ENCODE data around the gene SNCA.

Gene SNCA

GRCh38 chr4:89821612-89822011, 15.3 kb downstream of the SNCA start:
- H3K4me1 ChIP-seq (ENCODE audit: control insufficient read depth in 5 of 5, insufficient read depth in 5 of 5, low read length in 5 of 5) = peaks cover 0 to 4% (median 0%) of the 10 kb centered on the region in 5 donors
- H3K4me3 ChIP-seq (ENCODE audit: low read depth in 1 of 5, low read length in 5 of 5) = no peak overlapping the region
- no peak overlapping the region for H3K9ac ChIP-seq (ENCODE audit: low read length in 5 of 5)
- H3K36me3 ChIP-seq (ENCODE audit: control insufficient read depth in 5 of 5, insufficient read depth in 5 of 5, low read length in 5 of 5) = no peaks in the 10 kb centered on the region
- H3K27ac ChIP-seq (ENCODE audit: low read depth, low read length) = no peak overlapping the region
- no peaks in the 10 kb centered on the region for H3K27me3 ChIP-seq (ENCODE audit: control insufficient read depth in 5 of 5, insufficient read depth in 4 of 5, low read length in 5 of 5)
- H3K9me3 ChIP-seq (ENCODE audit: control insufficient read depth in 5 of 5, low read length in 5 of 5) = no peaks in the 10 kb centered on the region

- peaks cover 0 to 4% (median 0%) of the 10 kb centered on the region in 5 donors for H3K4me1 ChIP-seq (ENCODE audit: control insufficient read depth in 5 of 5, insufficient read depth in 5 of 5, low read length in 5 of 5)
- no peak overlapping the region for H3K27ac ChIP-seq (ENCODE audit: low read depth, low read length)
- no peaks in the 10 kb centered on the region for H3K9me3 ChIP-seq (ENCODE audit: control insufficient read depth in 5 of 5, low read length in 5 of 5)
- no peaks in the 10 kb centered on the region for H3K27me3 ChIP-seq (ENCODE audit: control insufficient read depth in 5 of 5, insufficient read depth in 4 of 5, low read length in 5 of 5)
- H3K36me3 ChIP-seq (ENCODE audit: control insufficient read depth in 5 of 5, insufficient read depth in 5 of 5, low read length in 5 of 5) = no peaks in the 10 kb centered on the region
- no peak overlapping the region for H3K4me3 ChIP-seq (ENCODE audit: low read depth in 1 of 5, low read length in 5 of 5)
- no peak overlapping the region for H3K9ac ChIP-seq (ENCODE audit: low read length in 5 of 5)
Observed at GRCh38 chr4:89820010-89820409, 17.0 kb downstream of the SNCA start.

DNA sequence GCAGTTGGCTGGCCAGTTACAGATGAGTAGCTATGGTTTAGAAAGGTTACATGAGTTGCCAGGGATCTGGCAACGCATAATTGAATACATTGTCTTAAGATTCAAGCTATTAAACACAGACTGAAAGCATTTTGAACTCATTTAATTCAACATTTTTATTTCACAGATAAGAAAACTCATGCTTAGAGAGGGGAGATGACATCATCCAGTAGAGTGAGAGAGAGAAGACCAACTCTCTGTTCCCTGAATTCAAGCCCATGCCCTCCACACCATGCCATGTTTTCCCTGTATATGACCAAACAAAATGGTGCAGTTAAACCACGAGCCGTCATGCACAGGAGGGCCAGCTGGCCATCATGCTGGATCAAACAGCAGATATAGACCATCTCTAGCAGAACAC, 22.6 kb downstream of the SNCA start:
- Histone ChIP-seq H3K4me3 (ENCODE audit: low read depth in 1 of 5, low read length in 5 of 5) (no peak overlapping the region), H3K36me3 (ENCODE audit: control insufficient read depth in 5 of 5, insufficient read depth in 5 of 5, low read length in 5 of 5) (no peaks in the 10 kb centered on the region), H3K4me1 (ENCODE audit: control insufficient read depth in 5 of 5, insufficient read depth in 5 of 5, low read length in 5 of 5) (no peaks in the 10 kb centered on the region), H3K27me3 (ENCODE audit: control insufficient read depth in 5 of 5, insufficient read depth in 4 of 5, low read length in 5 of 5) (no peaks in the 10 kb centered on the region), H3K9me3 (ENCODE audit: control insufficient read depth in 5 of 5, low read length in 5 of 5) (no peaks in the 10 kb centered on the region), H3K9ac (ENCODE audit: low read length in 5 of 5) (no peak overlapping the region), H3K27ac (ENCODE audit: low read depth, low read length) (no peak overlapping the region)

GRCh38 chr4:89813197-89813596, 23.8 kb downstream of the SNCA start:
- Histone ChIP-seq H3K4me3 (ENCODE audit: low read depth in 1 of 5, low read length in 5 of 5) (no peak overlapping the region), H3K27ac (ENCODE audit: low read depth, low read length) (no peak overlapping the region), H3K9me3 (ENCODE audit: control insufficient read depth in 5 of 5, low read length in 5 of 5) (no peaks in the 10 kb centered on the region), H3K4me1 (ENCODE audit: control insufficient read depth in 5 of 5, insufficient read depth in 5 of 5, low read length in 5 of 5) (no peaks in the 10 kb centered on the region), H3K27me3 (ENCODE audit: control insufficient read depth in 5 of 5, insufficient read depth in 4 of 5, low read length in 5 of 5) (no peaks in the 10 kb centered on the region), H3K36me3 (ENCODE audit: control insufficient read depth in 5 of 5, insufficient read depth in 5 of 5, low read length in 5 of 5) (no peaks in the 10 kb centered on the region), H3K9ac (ENCODE audit: low read length in 5 of 5) (no peak overlapping the region)

- H3K9ac ChIP-seq (ENCODE audit: low read length in 5 of 5) = no peak overlapping the region
- no peaks in the 10 kb centered on the region for H3K4me1 ChIP-seq (ENCODE audit: control insufficient read depth in 5 of 5, insufficient read depth in 5 of 5, low read length in 5 of 5)
- H3K27me3 ChIP-seq (ENCODE audit: control insufficient read depth in 5 of 5, insufficient read depth in 4 of 5, low read length in 5 of 5) = no peaks in the 10 kb centered on the region
- no peaks in the 10 kb centered on the region for H3K36me3 ChIP-seq (ENCODE audit: control insufficient read depth in 5 of 5, insufficient read depth in 5 of 5, low read length in 5 of 5)
- no peak overlapping the region for H3K4me3 ChIP-seq (ENCODE audit: low read depth in 1 of 5, low read length in 5 of 5)
- H3K27ac ChIP-seq (ENCODE audit: low read depth, low read length) = no peak overlapping the region
- no peaks in the 10 kb centered on the region for H3K9me3 ChIP-seq (ENCODE audit: control insufficient read depth in 5 of 5, low read length in 5 of 5)
Observed at GRCh38 chr4:89807441-89808140, 29.4 kb downstream of the SNCA start.

DNA sequence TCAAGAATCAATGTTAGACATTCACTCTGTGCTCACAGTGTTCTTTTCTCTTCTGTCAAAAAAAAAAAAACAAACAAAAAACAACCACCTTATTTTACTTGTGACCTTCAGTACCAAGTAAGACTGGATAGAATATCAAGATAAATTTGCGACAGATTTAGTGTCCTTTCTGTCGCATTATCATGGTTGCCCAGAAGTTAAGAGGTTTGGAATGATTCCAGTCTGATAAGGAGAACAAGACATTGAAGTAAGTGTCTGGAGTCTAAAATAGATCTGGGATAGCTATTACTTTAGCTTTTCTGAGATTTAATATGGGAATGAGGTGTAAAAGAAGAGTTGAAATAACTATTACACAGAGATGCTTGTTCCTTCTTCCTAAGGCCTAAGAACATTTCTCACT, 31.7 kb downstream of the SNCA start:
- no peaks in the 10 kb centered on the region for H3K9me3 ChIP-seq (ENCODE audit: control insufficient read depth in 5 of 5, low read length in 5 of 5)
- no peak overlapping the region for H3K4me3 ChIP-seq (ENCODE audit: low read depth in 1 of 5, low read length in 5 of 5)
- no peak overlapping the region for H3K27ac ChIP-seq (ENCODE audit: low read depth, low read length)
- no peak overlapping the region for H3K9ac ChIP-seq (ENCODE audit: low read length in 5 of 5)
- no peaks in the 10 kb centered on the region for H3K36me3 ChIP-seq (ENCODE audit: control insufficient read depth in 5 of 5, insufficient read depth in 5 of 5, low read length in 5 of 5)
- no peaks in the 10 kb centered on the region for H3K4me1 ChIP-seq (ENCODE audit: control insufficient read depth in 5 of 5, insufficient read depth in 5 of 5, low read length in 5 of 5)
- no peaks in the 10 kb centered on the region for H3K27me3 ChIP-seq (ENCODE audit: control insufficient read depth in 5 of 5, insufficient read depth in 4 of 5, low read length in 5 of 5)

DNA sequence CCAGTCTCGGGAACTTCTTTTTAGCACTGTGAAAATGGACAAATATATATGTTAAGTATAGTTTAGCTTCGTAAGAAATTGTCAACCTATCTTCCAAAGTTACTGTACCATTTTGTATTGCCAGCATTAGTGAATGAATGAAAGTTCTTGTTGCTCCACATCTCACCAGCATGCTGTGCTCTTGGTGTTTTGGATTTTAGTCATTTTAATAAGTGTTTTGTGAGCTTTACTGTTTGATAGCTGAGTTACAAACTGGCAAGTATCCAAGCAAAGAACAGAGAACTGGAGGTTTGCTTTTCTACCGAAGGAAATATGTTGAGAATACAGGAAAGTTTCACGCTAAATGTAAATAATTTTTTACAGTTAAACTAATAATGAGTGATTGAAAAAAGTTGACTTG, 33.0 kb downstream of the SNCA start:
- no peaks in the 10 kb centered on the region for H3K9me3 ChIP-seq (ENCODE audit: control insufficient read depth in 5 of 5, low read length in 5 of 5)
- no peaks in the 10 kb centered on the region for H3K27me3 ChIP-seq (ENCODE audit: control insufficient read depth in 5 of 5, insufficient read depth in 4 of 5, low read length in 5 of 5)
- H3K4me3 ChIP-seq (ENCODE audit: low read depth in 1 of 5, low read length in 5 of 5) = no peak overlapping the region
- H3K27ac ChIP-seq (ENCODE audit: low read depth, low read length) = no peak overlapping the region
- H3K4me1 ChIP-seq (ENCODE audit: control insufficient read depth in 5 of 5, insufficient read depth in 5 of 5, low read length in 5 of 5) = no peaks in the 10 kb centered on the region
- no peak overlapping the region for H3K9ac ChIP-seq (ENCODE audit: low read length in 5 of 5)
- no peaks in the 10 kb centered on the region for H3K36me3 ChIP-seq (ENCODE audit: control insufficient read depth in 5 of 5, insufficient read depth in 5 of 5, low read length in 5 of 5)

DNA sequence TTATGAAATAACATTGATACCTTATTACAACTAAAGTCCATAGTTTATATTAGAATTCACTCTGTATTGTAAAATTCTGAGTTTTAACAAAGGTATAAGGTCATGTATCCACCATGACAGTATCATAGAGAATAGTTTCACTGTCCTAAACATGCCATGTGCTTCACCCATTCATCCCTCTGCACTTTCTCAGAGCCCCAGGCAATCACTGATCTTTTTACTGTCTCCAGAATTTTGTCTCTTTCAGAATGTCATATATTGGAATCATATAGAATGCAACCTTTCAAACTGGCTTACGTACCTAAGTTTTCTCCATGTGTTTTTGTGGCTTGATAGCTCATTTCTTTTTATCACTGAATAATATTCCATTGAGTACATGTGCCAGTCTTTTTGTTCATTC, 33.9 kb downstream of the SNCA start:
- Histone ChIP-seq H3K27me3 (ENCODE audit: control insufficient read depth in 5 of 5, insufficient read depth in 4 of 5, low read length in 5 of 5) (no peaks in the 10 kb centered on the region), H3K4me3 (ENCODE audit: low read depth in 1 of 5, low read length in 5 of 5) (no peak overlapping the region), H3K9ac (ENCODE audit: low read length in 5 of 5) (no peak overlapping the region), H3K36me3 (ENCODE audit: control insufficient read depth in 5 of 5, insufficient read depth in 5 of 5, low read length in 5 of 5) (no peaks in the 10 kb centered on the region), H3K4me1 (ENCODE audit: control insufficient read depth in 5 of 5, insufficient read depth in 5 of 5, low read length in 5 of 5) (no peaks in the 10 kb centered on the region), H3K9me3 (ENCODE audit: control insufficient read depth in 5 of 5, low read length in 5 of 5) (no peaks in the 10 kb centered on the region), H3K27ac (ENCODE audit: low read depth, low read length) (no peak overlapping the region)

GRCh38 chr4:89800527-89801103, 36.3 kb downstream of the SNCA start:
- Histone ChIP-seq H3K4me1 (ENCODE audit: control insufficient read depth in 5 of 5, insufficient read depth in 5 of 5, low read length in 5 of 5) (no peaks in the 10 kb centered on the region), H3K9me3 (ENCODE audit: control insufficient read depth in 5 of 5, low read length in 5 of 5) (no peaks in the 10 kb centered on the region), H3K27ac (ENCODE audit: low read depth, low read length) (no peak overlapping the region), H3K36me3 (ENCODE audit: control insufficient read depth in 5 of 5, insufficient read depth in 5 of 5, low read length in 5 of 5) (no peaks in the 10 kb centered on the region), H3K27me3 (ENCODE audit: control insufficient read depth in 5 of 5, insufficient read depth in 4 of 5, low read length in 5 of 5) (no peaks in the 10 kb centered on the region), H3K9ac (ENCODE audit: low read length in 5 of 5) (no peak overlapping the region), H3K4me3 (ENCODE audit: low read depth in 1 of 5, low read length in 5 of 5) (no peak overlapping the region)

GRCh38 chr4:89800012-89800516, 36.9 kb downstream of the SNCA start:
- Histone ChIP-seq H3K27ac (ENCODE audit: low read depth, low read length) (no peak overlapping the region), H3K9ac (ENCODE audit: low read length in 5 of 5) (no peak overlapping the region), H3K9me3 (ENCODE audit: control insufficient read depth in 5 of 5, low read length in 5 of 5) (no peaks in the 10 kb centered on the region), H3K36me3 (ENCODE audit: control insufficient read depth in 5 of 5, insufficient read depth in 5 of 5, low read length in 5 of 5) (no peaks in the 10 kb centered on the region), H3K4me3 (ENCODE audit: low read depth in 1 of 5, low read length in 5 of 5) (no peak overlapping the region), H3K4me1 (ENCODE audit: control insufficient read depth in 5 of 5, insufficient read depth in 5 of 5, low read length in 5 of 5) (no peaks in the 10 kb centered on the region), H3K27me3 (ENCODE audit: control insufficient read depth in 5 of 5, insufficient read depth in 4 of 5, low read length in 5 of 5) (no peaks in the 10 kb centered on the region)
